HG03175 (cell line): ENCODE measurements around the gene VPS11.
"Not testable (repeated sequence)": the region's sequence is repeated elsewhere in the genome, so short reads cannot be mapped to it uniquely, and the experiment has no call there.

ENCODE experiments used
- ATAC-seq: cut with Tn5 transposase; IDR thresholded peaks from one replicate; pipeline ENCODE4 v1.9.1; 2021; ENCODE audit warnings: mild to moderate bottlenecking, moderate library complexity; ENCODE audit not compliant: unreplicated experiment

The VPS11 gene

GRCh38 chr11:119067371-119068222 is at the start of gene VPS11:
TSS of gene VPS11 (plus strand) at chr11:119067818. CDS start at chr11:119067824, 6 bp downstream.
- peak; percentile 95 for ATAC-seq

- ATAC-seq, result peak; percentile 92
Observed at GRCh38 chr11:119018074-119018938, 49.3 kb upstream of the VPS11 start, which contains the start of the genes RPS25 and TRAPPC4. TSS of gene RPS25 (minus strand) at chr11:119018343. CDS start at chr11:119018284, 59 bp downstream. TSS of gene TRAPPC4 (plus strand) at chr11:119018766. CDS start at chr11:119018796, 30 bp downstream.

GRCh38 chr11:119019996-119020395 is 47.6 kb upstream of the VPS11 start:
- ATAC-seq, result no peak

GRCh38 chr11:119021631-119022030 is 46.0 kb upstream of the VPS11 start:
- ATAC-seq, result no peak

GRCh38 chr11:119023741-119024140 is 43.9 kb upstream of the VPS11 start:
- ATAC-seq, result no peak

- no peak for ATAC-seq
Observed at GRCh38 chr11:119024430-119025098, 43.1 kb upstream of the VPS11 start.

GRCh38 chr11:119025099-119025473 is 42.5 kb upstream of the VPS11 start:
- ATAC-seq, result no peak

- ATAC-seq, result no peak
Observed at GRCh38 chr11:119025541-119025940, 42.1 kb upstream of the VPS11 start.

GRCh38 chr11:119025978-119026766 is 41.4 kb upstream of the VPS11 start:
- no peak for ATAC-seq

GRCh38 chr11:119026970-119027369 is 40.6 kb upstream of the VPS11 start:
- ATAC-seq, result no peak

- ATAC-seq, result no peak
Observed at GRCh38 chr11:119027561-119028345, 39.9 kb upstream of the VPS11 start.

- ATAC-seq, result no peak
Observed at GRCh38 chr11:119028346-119029068, 39.1 kb upstream of the VPS11 start.

GRCh38 chr11:119029069-119029339 is 38.6 kb upstream of the VPS11 start:
- no peak for ATAC-seq

GRCh38 chr11:119029340-119030028 is 38.1 kb upstream of the VPS11 start:
- ATAC-seq, result no peak

GRCh38 chr11:119030029-119030328 is 37.6 kb upstream of the VPS11 start:
- ATAC-seq, result peak; percentile 4

- peak; percentile 91 for ATAC-seq
Observed at GRCh38 chr11:119030329-119031047, 37.1 kb upstream of the VPS11 start, which contains the start of gene SLC37A4. TSS of gene SLC37A4 (minus strand) at chr11:119030877.

GRCh38 chr11:119031912-119032280 is 35.7 kb upstream of the VPS11 start:
- ATAC-seq, result no peak

GRCh38 chr11:119033421-119033820 is 34.2 kb upstream of the VPS11 start:
- not testable (repeated sequence) for ATAC-seq
